ENCODE measurements around the gene GGCT.
A peak's percentile ranks its signal among the peaks of the same experiment; 100 is the strongest.
"Not testable (repeated sequence)": the region's sequence is repeated elsewhere in the genome, so short reads cannot be mapped to it uniquely, and the experiment has no call there.

The GGCT gene

DNA sequence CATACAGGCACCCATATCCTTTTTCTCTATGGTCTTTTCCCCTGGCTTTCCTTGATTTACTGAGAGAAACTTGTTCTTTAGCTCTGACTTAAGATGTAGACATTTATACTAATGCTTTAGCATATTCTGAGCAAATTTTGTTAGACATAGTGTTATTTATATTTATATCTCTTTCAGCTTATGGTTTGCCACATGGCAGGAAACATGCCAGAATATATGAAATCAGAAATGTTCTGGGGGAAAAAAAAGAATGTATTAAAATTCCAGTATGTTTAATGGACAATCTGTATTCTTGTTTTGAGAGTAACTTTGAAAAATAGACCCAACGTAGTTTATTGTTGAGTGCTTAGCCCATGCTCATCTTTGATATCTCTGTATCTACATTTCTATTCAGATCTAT lies 10.1 kb upstream of the GGCT start:
- DNase-seq: no peak

DNA sequence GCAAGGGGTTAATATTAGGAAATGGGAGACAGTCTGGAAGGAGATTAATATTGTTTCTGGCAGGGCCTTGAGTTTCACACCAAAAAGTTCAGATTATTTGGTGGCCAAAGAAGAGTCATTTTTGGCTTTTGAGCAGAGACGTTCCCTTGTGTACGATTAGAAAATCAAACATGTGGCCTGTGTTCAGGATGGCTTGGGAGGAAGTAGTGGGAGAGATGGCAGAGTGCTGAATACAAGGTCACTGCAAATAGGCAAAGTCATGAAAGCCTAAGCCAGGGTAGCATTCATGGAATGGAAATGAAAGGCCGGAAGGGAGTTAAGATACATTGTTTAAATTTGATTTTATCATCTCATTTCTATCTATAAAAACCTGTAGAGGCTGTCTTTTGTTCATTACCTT lies 9.5 kb upstream of the GGCT start:
- no peak for DNase-seq

DNA sequence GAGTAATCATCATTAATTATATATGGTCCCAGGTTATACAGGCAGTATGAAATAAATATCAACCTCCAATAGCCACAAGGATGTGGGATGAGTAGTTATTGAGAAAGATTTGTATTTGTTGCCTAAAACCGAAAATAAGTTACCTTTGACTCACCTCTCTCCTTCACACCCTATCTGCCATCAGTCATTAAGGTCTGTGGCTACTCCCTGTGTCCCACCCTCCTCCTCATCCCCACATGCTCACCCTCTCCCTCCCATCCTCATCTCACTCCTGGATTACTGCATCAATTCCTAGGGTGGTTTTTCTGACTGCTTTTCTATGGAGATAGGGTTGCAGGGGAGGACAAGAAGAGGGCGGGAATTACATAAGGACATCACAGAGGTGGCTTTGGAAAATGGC lies 9.1 kb upstream of the GGCT start:
- no peak for DNase-seq

DNA sequence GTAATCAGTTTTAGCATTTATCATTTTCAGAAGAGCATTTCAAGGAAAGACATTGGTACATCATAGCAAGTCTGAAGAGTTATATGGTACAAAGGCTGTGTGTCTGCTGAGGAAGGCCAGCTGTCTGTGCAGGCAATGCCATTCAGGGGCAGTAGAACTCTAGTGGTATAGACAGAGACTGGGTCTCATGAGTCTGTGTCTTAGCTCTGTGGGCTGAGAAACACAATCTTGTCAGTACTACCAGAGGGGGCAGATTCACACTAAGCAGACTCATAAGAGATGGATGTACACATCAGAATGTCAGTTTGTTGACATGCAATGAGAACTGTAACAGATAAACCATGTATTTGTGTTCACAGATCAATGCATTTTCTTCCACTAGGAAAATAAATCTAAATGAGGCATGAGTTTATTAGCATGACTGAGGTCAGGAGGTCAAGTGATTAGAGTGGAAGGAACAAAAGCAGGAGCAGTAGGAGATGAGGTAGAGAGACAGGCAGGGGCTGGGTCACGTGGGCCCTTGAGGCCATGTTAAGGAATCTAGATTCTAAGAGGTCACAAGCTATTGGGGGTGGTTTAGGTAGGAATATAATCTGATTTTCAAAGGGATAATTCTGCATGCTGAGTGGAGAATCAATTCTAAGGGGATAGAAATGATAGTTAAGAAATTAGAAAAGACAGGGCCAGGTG lies 7.5 kb upstream of the GGCT start:
- DNase-seq: no peak

DNA sequence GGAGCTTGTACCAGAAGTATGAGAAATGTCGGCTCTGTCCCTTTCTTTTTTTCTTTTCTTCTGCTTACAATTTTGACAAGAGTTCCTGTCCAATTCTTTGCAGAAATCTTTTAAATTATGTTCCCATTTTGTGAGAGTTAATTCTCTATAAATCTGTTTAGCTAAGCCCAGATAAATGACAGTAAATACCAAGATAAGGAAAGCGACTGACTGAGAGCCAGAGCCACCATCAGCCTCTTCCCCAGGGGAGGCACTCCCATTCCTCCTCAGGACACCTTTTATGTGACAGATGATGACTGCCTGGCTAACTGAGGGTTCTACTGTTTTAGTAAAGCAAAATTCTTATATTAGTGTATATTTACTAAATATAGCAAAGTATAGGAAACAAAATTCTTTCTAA lies 6.9 kb upstream of the GGCT start:
- no peak for DNase-seq

DNA sequence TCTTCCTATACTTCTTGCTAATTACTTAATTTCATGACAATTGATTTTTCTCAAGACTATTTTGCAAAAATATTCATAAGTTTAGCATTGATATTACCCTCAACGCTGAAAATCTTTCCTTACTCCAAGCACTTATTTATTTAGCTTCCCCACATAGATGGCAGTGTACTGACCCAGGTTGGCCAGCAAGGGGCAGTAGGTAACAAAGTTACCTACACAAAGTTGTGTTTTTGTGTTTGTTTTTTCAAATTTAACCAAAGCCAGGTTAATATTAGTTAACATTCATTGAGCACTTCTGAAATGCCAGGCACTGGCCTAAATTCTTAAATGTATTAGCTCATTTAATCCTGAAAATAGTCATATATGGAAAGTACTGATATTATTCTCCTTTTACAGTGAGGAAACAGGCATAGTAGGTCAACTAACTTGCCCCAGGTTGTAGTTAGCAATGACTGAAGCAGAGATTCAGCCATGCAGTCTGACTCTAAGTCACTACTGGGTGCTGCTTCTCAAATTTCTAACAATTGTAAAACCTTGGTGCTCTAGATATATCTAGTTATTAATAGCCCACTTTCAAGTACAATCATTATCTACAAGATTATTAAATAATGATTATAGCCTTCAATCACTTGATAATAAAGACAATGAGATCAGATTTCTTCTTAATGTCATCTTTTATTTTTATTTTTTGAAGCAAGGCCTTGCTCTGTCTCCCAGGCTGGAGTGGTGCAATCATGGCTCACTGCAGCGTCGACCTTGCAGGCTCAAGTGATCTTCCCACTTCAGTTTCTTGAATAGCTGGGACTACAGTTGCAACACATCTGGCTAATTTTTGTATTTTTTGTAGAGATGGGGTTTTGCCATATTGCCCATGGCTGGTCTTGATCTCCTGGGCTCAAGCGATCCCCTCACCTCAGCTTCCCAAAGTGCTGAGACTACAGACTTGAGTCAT lies 5.8 kb upstream of the GGCT start:
- DNase-seq: no peak

DNA sequence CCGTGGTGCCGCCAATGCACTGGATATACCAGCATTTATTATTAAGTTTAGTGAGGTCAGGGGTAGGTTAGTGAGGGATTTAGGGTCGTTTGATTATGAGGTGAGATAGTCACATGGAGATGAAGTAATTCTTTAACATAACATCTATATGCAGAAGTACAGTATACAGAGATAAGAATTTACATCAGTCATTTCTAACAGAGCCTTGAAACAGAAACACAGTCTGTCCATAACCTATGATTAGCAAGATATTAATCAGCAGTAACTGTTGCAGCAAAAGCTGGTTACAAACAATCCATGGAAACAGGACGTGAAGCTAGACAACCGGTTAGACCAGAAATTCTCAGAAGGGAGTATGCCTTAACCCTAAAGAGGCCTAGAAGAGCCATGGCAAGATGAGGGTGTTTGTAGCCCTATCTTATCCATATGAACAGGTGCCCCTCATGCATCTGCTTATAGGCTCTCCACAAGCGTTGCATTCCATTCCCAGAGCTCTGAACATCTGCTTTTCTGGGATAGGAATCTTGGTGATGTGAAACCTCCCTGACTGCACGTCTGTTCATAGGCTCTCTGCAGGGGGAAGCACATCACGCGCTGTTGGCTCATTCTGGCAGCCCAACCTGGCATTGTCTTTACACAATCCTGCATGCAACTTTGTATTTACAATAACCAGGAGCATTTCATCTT lies 4.7 kb upstream of the GGCT start:
- not testable (repeated sequence) for DNase-seq

DNA sequence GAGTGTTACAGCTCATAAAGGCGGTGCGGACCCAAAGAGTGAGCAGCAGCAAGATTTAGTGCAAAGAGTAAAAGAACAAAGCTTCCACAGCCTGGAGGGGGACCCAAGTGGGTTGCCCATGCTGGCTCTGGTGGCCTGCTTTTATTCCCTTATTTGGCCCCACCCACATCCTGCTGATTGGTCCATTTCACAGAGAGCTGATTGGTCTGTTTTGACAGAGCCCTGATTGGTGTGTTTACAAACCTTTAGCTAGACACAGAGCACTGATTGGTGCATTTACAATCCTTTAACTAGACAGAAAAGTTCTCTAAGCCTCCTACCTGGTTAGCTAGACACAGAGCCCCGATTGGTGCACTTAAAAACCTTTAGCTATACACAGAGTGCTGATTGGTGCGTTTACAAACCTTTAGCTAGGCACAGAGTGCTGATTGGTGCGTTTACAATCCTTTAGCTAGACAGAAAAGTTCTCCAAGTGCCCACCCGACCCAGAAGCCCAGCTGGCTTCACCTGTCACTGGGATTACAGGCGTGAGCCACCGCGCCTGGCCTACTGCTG lies 2.8 kb upstream of the GGCT start:
- DNase-seq: not testable (repeated sequence)

DNA sequence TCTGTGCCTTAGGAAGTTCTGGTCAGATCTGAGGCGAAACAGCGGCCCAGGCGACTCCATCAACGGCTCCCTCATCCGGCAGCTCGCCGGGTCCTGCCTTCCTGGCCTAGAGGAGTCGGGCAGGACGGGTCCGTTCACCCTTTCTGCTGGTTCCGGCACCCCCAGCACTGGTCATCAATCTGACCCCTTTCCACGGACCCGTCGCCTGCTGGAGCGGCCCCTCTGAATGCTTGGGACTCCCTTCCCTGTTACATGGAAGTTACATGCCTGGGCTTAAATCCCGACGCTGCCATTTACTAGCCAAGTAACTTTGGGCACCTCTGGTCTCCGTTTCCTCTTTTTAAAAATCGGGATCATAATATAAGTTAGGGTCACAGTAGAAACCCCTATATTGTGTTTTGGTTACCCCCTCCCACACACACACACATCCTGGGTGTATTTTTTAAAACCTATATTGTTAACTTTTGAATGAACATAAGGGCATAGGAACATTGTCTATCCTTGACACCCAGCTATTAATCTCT lies 607 bp upstream of the GGCT start:
- DNase-seq: no peak

DNA sequence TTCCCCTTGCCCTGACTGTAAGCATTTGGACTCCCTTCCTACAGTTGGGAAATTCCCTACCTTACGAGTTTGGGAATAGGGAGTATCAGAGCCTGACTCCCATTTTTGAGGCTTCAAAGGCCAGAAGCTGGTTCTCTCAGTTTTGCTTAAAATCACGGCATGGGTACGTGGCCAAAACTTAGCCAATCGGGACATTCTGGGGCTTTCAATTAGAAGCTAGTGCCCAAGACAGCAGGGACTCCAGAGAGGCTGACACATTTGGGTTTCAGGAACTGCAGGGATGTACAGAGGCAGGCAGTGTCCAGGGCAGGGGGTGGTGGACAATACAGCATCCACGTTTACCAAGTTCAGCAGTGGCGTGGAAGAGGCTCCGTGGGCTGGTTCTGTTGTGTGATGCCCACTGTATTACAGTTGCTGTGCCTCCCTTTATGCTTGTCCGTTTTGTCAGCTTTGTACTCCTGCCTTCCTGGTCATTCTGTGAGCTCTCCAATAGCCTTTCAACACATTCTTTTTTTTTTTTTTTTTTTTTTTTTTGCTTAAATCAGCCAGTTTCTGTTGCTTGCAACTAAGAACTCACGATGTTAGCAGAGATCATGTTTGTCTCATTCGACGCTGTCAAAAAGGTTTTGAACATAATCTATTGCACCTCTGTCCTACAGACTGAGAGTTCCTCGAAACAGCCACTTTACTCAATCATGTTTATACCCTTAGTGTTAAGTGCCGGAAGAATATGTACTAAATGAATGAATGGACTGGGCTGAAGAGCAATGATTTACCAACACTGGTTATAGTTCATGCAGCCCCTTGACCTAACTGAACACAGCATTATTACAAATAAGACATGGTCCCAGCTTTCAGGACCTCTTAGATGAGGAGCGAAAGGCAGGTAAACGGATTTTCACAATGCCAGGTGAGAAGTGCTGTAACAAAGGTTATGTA lies 1.1 kb downstream of the GGCT start:
- DNase-seq: no peak

DNA sequence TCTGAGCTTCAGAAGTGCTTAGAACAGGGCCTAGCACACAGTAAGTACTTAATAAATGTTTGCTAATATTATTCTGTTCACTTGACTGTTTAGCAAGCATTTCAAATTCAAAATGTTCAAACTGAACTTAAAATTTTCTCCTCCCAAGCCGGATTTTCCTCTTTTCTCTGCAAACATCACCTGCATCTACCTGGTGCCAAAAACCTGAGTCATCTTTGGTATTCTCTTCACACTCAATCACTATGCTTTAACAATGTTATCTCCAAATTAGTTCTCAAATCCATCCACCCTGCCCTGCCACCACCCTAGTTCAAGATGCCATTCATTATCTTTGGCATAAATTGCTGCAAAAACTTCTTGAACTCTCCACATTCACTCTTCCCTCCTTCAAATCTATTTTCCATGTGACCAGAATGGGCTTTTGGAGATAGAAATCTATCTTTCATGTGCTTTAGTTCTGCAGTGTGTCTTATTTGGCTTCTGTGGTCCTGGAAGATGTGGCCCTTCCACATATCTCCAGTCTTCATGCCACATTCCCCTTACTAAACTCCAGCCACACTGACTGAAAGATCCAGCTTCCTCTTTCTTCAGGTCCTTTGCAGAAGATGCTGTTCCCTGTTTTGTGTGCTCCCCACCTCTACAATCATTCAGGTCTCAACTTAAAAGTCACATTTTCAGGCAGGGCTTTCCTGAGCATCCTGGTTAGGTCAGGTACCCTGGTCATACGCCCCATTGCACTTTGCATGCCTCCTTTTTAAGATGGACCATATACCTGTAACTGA lies 2.0 kb downstream of the GGCT start:
- DNase-seq: no peak

DNA sequence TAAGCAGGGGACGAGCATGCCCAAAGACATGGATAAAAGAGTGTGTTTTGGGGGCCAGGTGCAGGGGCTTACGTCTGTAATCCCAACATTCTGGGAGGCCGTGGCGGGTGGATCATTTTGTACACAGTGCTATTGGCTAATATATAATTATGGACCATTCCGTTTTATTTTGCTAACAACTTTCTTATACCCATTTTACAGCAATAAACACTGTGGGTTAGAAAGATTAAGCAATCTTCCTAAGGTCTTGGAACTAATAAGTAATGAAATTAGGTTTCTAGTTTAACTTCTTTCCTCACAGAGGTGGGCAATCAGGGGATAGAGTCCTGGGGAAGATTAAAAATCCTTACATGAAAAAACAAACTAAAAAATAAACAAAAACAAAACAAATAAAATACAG lies 3.4 kb downstream of the GGCT start:
- no peak for DNase-seq

DNA sequence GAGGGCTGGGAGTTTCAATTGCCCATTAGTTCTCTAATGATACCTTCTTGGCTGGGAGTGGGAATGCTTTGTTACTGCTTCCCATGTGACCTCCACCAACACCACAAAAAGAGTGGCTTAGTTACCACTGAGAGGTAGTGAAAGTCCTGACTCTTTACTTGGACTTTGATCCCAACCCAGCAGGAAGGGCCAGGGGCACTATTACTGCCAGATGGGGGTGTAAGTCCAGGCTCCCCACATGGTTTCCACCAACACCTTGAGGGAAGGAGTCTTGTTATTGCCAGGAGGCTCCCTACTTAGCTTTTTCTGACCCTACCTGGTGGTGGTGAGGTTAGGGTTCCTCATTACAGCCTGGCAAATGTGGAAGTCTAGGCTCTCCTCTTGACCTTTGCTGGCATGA lies 11.4 kb downstream of the GGCT start:
- DNase-seq: no peak

DNA sequence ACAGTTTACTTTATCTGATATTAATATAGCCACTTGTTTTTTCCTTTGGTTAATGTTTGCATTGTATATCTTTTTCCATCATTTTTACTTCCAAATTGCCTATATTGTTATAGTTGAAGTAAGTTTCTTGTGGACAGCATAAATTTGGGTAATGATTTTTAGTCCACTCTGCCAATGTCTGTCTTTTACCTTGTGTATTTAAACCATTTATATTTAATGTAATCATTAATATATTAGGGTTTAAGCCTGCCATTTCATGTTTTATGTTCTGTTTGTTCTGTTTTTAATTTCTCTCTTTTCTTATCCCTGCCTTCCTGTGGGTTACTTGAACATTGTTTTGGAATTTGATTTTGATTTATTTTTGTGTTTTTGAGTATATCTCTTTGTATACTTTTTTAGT lies 13.2 kb downstream of the GGCT start:
- no peak for DNase-seq

DNA sequence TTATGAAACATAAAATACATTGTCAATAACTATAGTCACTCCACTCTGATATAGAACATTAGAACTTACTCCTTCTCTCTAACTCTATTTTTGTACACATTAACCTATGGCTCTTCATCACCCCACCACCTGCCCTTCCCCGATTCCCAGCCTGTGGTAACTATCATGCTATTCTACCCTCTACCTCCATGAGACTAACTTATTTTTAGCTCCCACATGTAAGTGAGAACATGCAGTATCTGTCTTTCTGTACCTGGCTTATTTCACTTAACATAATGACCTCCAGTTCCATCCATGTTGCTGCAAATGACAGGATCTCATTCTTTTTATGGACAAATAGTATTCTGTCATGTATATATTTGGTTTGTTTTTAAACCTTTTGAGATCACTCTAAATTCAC lies 17.3 kb downstream of the GGCT start:
- no peak for DNase-seq

DNA sequence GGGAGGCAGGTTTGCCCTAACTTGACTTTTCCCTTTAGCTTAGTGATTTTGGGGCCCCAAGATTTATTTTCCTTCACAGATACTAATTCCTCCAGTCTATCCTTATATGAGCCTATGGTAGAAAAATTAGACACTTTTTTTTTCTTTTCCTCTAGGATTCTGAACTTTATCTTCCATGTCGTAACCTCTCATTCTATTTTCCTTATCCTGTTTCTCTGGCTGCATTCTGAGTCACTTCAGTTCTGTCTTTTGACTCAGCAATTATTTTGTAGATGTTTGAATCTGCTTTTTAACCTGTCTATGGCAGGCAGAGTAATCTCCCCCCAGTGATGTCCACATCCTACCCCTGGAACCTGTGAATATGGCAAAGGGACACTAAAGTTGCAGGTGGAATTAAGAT lies 19.0 kb downstream of the GGCT start:
- DNase-seq: no peak

DNA sequence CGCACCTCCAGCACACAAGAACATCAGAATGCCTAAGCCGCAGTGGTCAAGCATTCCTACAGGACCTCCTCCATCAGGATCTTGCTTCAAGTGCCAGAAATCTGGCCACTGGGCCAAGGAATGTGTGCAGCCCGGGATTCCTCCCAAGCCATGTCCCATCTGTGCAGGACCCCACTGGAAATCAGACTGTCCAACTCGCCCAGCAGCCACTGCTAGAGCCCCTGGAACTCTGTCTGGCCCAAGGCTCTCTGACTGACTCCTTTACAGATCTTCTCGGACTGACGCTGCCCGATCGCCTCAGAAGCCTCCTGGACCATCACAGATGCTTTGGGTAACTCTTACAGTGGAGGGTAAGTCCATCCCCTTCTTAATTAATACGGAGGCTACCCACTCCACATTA lies 23.2 kb downstream of the GGCT start:
- not testable (repeated sequence) for DNase-seq

DNA sequence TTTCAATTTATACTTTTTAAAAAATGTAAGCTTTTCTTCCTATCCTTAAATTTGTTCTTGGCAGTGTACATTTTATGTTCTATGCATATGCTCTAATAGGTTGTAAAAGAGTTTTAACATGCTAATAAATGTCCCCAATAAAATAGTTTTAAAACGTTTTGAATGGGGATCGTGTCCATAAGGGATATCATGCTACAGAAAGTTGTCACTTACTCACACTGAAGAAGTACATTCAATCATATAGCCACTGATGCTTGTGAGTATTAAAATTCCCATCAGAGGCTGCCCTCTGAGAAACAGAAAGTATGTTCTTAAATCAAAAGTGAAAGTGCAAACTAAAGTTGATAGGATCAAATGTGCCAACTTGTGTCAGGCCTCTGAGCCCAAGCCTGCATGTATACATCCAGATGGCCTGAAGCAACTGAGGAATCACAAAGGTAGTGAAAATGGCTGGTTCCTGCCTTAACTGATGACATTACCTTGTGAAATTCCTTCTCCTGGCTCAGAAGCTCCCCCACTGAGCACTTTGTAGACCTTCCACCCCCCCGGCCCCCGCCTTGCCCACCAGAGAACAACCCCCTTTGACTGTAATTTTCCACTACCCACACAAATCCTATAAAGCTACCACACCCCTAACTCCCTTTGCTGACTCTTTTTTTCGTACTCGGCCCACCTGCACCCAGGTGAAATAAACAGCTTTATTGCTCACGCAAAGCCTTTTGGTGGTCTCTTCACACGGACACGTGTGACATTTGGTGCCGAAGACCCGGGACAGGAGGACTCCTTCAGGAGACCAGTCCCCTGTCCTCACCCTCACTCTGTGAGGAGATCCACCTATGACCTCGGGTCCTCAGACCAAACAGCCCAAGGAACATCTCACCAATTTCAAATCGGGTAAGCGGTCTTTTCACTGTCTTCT lies 25.2 kb downstream of the GGCT start:
- peak; percentile 4 for DNase-seq

DNA sequence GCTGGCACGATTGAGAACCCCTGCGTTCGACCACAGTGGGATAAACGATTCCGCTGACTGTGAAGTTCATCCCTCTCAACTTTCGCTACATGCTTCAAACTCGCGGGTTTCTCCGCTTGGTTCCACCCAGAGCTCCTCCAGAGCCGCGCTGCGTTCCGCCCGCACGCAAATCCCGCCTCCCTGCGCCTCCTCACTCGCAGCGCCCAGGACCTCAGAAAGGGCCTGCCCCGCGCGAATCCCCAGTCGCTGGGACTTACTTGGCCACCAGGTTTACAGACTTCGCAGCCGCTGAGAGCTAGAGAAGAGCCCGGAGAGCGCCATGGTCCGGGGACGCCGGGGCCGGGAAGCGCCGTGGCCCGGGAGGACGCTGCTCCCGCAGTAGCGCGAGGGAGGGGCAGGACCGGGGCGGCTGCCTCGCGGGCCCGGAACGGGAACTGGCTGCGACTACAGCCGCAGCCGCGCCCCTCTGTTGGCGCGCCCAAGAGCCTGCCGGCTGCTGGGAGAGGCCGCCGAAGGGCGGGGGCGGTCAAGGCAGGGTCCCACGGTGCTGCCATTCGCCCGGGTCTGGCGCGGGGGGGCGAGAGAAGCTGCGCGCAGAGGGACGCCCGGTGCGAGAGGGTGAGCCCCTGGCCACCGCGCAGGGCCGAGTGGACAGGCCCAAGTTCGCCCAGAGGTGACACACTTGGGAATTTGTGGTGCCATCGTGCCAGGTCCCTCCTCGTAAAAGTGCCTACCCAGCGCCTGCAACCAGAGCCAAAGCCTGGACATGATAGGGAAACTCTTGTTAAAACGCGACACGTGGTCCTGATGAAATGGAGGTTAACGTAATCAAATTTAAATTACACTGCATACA lies 26.1 kb downstream of the GGCT start, which contains the start of gene NOD1:
TSS of gene NOD1 (minus strand) at position 436 of the 853 bp plus-strand sequence. CDS start 21,863 bp downstream, outside the sequence.
- peak; percentile 70 for DNase-seq

All from amniotic stem cell (primary cell).